ENCODE results near the gene NFATC2.

The NFATC2 gene

GRCh38 chr20:51342510-51343236, 199.8 kb downstream of the NFATC2 start:
- DNase-seq (ENCODE audit: low spot score) = no peak
- in situ Hi-C loops (cut with MboI; ENCODE audit: low sequenced_read_pairs, unreplicated experiment) = no loop called here
- no peak for TF ChIP-seq CTCF (IDR thresholded peaks at IDR 0.05; ENCODE audit: borderline replicate concordance, control extremely low read depth, extremely low read depth, insufficient read depth, missing control alignments)

- no peak for DNase-seq (ENCODE audit: low spot score)
- in situ Hi-C loops (cut with MboI; ENCODE audit: low sequenced_read_pairs, unreplicated experiment) = no loop called here
- no peak for TF ChIP-seq CTCF (IDR thresholded peaks at IDR 0.05; ENCODE audit: borderline replicate concordance, control extremely low read depth, extremely low read depth, insufficient read depth, missing control alignments)
Measured at GRCh38 chr20:51341581-51341980, 200.9 kb downstream of the NFATC2 start.

GRCh38 chr20:51340451-51340840, 202.1 kb downstream of the NFATC2 start:
- DNase-seq (ENCODE audit: low spot score) = no peak
- no peak for TF ChIP-seq CTCF (IDR thresholded peaks at IDR 0.05; ENCODE audit: borderline replicate concordance, control extremely low read depth, extremely low read depth, insufficient read depth, missing control alignments)
- in situ Hi-C loops (cut with MboI; ENCODE audit: low sequenced_read_pairs, unreplicated experiment) = no loop called here

- no peak for TF ChIP-seq CTCF (IDR thresholded peaks at IDR 0.05; ENCODE audit: borderline replicate concordance, control extremely low read depth, extremely low read depth, insufficient read depth, missing control alignments)
- in situ Hi-C loops (cut with MboI; ENCODE audit: low sequenced_read_pairs, unreplicated experiment) = no loop called here
- no peak for DNase-seq (ENCODE audit: low spot score)
Measured at GRCh38 chr20:51339721-51340450, 202.6 kb downstream of the NFATC2 start.

- in situ Hi-C loops (cut with MboI; ENCODE audit: low sequenced_read_pairs, unreplicated experiment) = no loop called here
- DNase-seq (ENCODE audit: low spot score) = no peak
- no peak for TF ChIP-seq CTCF (IDR thresholded peaks at IDR 0.05; ENCODE audit: borderline replicate concordance, control extremely low read depth, extremely low read depth, insufficient read depth, missing control alignments)
Measured at GRCh38 chr20:51338692-51339440, 203.7 kb downstream of the NFATC2 start.

- DNase-seq (ENCODE audit: low spot score) = no peak
- in situ Hi-C loops (cut with MboI; ENCODE audit: low sequenced_read_pairs, unreplicated experiment) = no loop called here
- TF ChIP-seq CTCF (IDR thresholded peaks at IDR 0.05; ENCODE audit: borderline replicate concordance, control extremely low read depth, extremely low read depth, insufficient read depth, missing control alignments) = no peak
Measured at GRCh38 chr20:51337126-51337805, 205.3 kb downstream of the NFATC2 start.
